ENCODE data around the gene RNGTT.

The RNGTT gene

GRCh38 chr6:88869263-88870020, 94.0 kb downstream of the RNGTT start:
- no peaks in the 10 kb centered on the region for H3K27me3 ChIP-seq (ENCODE audit: control insufficient read depth in 5 of 5, insufficient read depth in 4 of 5, low read length in 5 of 5)
- H3K36me3 ChIP-seq (ENCODE audit: control insufficient read depth in 5 of 5, insufficient read depth in 5 of 5, low read length in 5 of 5): peaks cover 0 to 2% (median 0%) of the 10 kb centered on the region in 5 donors
- H3K9me3 ChIP-seq (ENCODE audit: control insufficient read depth in 5 of 5, low read length in 5 of 5): no peaks in the 10 kb centered on the region
- no peak overlapping the region for H3K4me3 ChIP-seq (ENCODE audit: low read depth in 1 of 5, low read length in 5 of 5)
- H3K4me1 ChIP-seq (ENCODE audit: control insufficient read depth in 5 of 5, insufficient read depth in 5 of 5, low read length in 5 of 5): no peaks in the 10 kb centered on the region
- no peak overlapping the region for H3K27ac ChIP-seq (ENCODE audit: low read depth, low read length)
- H3K9ac ChIP-seq (ENCODE audit: low read length in 5 of 5): no peak overlapping the region

GRCh38 chr6:88867841-88868731, 95.3 kb downstream of the RNGTT start:
- no peak overlapping the region for H3K4me3 ChIP-seq (ENCODE audit: low read depth in 1 of 5, low read length in 5 of 5)
- H3K9me3 ChIP-seq (ENCODE audit: control insufficient read depth in 5 of 5, low read length in 5 of 5): no peaks in the 10 kb centered on the region
- no peaks in the 10 kb centered on the region for H3K4me1 ChIP-seq (ENCODE audit: control insufficient read depth in 5 of 5, insufficient read depth in 5 of 5, low read length in 5 of 5)
- no peak overlapping the region for H3K9ac ChIP-seq (ENCODE audit: low read length in 5 of 5)
- peaks cover 0 to 4% (median 0%) of the 10 kb centered on the region in 5 donors for H3K36me3 ChIP-seq (ENCODE audit: control insufficient read depth in 5 of 5, insufficient read depth in 5 of 5, low read length in 5 of 5)
- H3K27me3 ChIP-seq (ENCODE audit: control insufficient read depth in 5 of 5, insufficient read depth in 4 of 5, low read length in 5 of 5): no peaks in the 10 kb centered on the region
- no peak overlapping the region for H3K27ac ChIP-seq (ENCODE audit: low read depth, low read length)

- H3K4me3 ChIP-seq (ENCODE audit: low read depth in 1 of 5, low read length in 5 of 5): no peak overlapping the region
These were observed 96.6 kb downstream of the RNGTT start for GRCh38 chr6:88866856-88867255.

GRCh38 chr6:88865275-88865674, 98.1 kb downstream of the RNGTT start:
- no peak overlapping the region for H3K9ac ChIP-seq (ENCODE audit: low read length in 5 of 5)
- H3K9me3 ChIP-seq (ENCODE audit: control insufficient read depth in 5 of 5, low read length in 5 of 5): no peaks in the 10 kb centered on the region
- H3K27ac ChIP-seq (ENCODE audit: low read depth, low read length): no peak overlapping the region
- no peaks in the 10 kb centered on the region for H3K4me1 ChIP-seq (ENCODE audit: control insufficient read depth in 5 of 5, insufficient read depth in 5 of 5, low read length in 5 of 5)
- peaks cover 0 to 4% (median 3%) of the 10 kb centered on the region in 5 donors for H3K36me3 ChIP-seq (ENCODE audit: control insufficient read depth in 5 of 5, insufficient read depth in 5 of 5, low read length in 5 of 5)
- no peak overlapping the region for H3K4me3 ChIP-seq (ENCODE audit: low read depth in 1 of 5, low read length in 5 of 5)
- no peaks in the 10 kb centered on the region for H3K27me3 ChIP-seq (ENCODE audit: control insufficient read depth in 5 of 5, insufficient read depth in 4 of 5, low read length in 5 of 5)

More at GRCh38 chr6:88866856-88867255, 96.6 kb downstream of the RNGTT start:
- Histone ChIP-seq H3K9ac (ENCODE audit: low read length in 5 of 5) (no peak overlapping the region), H3K27me3 (ENCODE audit: control insufficient read depth in 5 of 5, insufficient read depth in 4 of 5, low read length in 5 of 5) (no peaks in the 10 kb centered on the region), H3K27ac (ENCODE audit: low read depth, low read length) (no peak overlapping the region), H3K36me3 (ENCODE audit: control insufficient read depth in 5 of 5, insufficient read depth in 5 of 5, low read length in 5 of 5) (peaks cover 0 to 4% (median 3%) of the 10 kb centered on the region in 5 donors), H3K4me1 (ENCODE audit: control insufficient read depth in 5 of 5, insufficient read depth in 5 of 5, low read length in 5 of 5) (no peaks in the 10 kb centered on the region), H3K9me3 (ENCODE audit: control insufficient read depth in 5 of 5, low read length in 5 of 5) (no peaks in the 10 kb centered on the region)

GRCh38 chr6:88864359-88865054, 98.9 kb downstream of the RNGTT start:
- no peak overlapping the region for H3K27ac ChIP-seq (ENCODE audit: low read depth, low read length)

GRCh38 chr6:88860310-88860709, 103.1 kb downstream of the RNGTT start:
- peaks cover 0 to 6% (median 3%) of the 10 kb centered on the region in 5 donors for H3K36me3 ChIP-seq (ENCODE audit: control insufficient read depth in 5 of 5, insufficient read depth in 5 of 5, low read length in 5 of 5)
- no peak overlapping the region for H3K4me3 ChIP-seq (ENCODE audit: low read depth in 1 of 5, low read length in 5 of 5)
- H3K9me3 ChIP-seq (ENCODE audit: control insufficient read depth in 5 of 5, low read length in 5 of 5): no peaks in the 10 kb centered on the region
- no peak overlapping the region for H3K27ac ChIP-seq (ENCODE audit: low read depth, low read length)
- no peaks in the 10 kb centered on the region for H3K4me1 ChIP-seq (ENCODE audit: control insufficient read depth in 5 of 5, insufficient read depth in 5 of 5, low read length in 5 of 5)
- H3K9ac ChIP-seq (ENCODE audit: low read length in 5 of 5): no peak overlapping the region
- no peaks in the 10 kb centered on the region for H3K27me3 ChIP-seq (ENCODE audit: control insufficient read depth in 5 of 5, insufficient read depth in 4 of 5, low read length in 5 of 5)

More at GRCh38 chr6:88864359-88865054, 98.9 kb downstream of the RNGTT start:
- Histone ChIP-seq H3K27me3 (ENCODE audit: control insufficient read depth in 5 of 5, insufficient read depth in 4 of 5, low read length in 5 of 5) (no peaks in the 10 kb centered on the region), H3K9ac (ENCODE audit: low read length in 5 of 5) (no peak overlapping the region), H3K4me3 (ENCODE audit: low read depth in 1 of 5, low read length in 5 of 5) (no peak overlapping the region), H3K36me3 (ENCODE audit: control insufficient read depth in 5 of 5, insufficient read depth in 5 of 5, low read length in 5 of 5) (peaks cover 0 to 6% (median 3%) of the 10 kb centered on the region in 5 donors), H3K4me1 (ENCODE audit: control insufficient read depth in 5 of 5, insufficient read depth in 5 of 5, low read length in 5 of 5) (no peaks in the 10 kb centered on the region), H3K9me3 (ENCODE audit: control insufficient read depth in 5 of 5, low read length in 5 of 5) (no peaks in the 10 kb centered on the region)

GRCh38 chr6:88858455-88858854, 105.0 kb downstream of the RNGTT start:
- Histone ChIP-seq H3K36me3 (ENCODE audit: control insufficient read depth in 5 of 5, insufficient read depth in 5 of 5, low read length in 5 of 5) (peaks cover 0 to 7% (median 2%) of the 10 kb centered on the region in 5 donors), H3K9ac (ENCODE audit: low read length in 5 of 5) (no peak overlapping the region), H3K4me1 (ENCODE audit: control insufficient read depth in 5 of 5, insufficient read depth in 5 of 5, low read length in 5 of 5) (no peaks in the 10 kb centered on the region), H3K27me3 (ENCODE audit: control insufficient read depth in 5 of 5, insufficient read depth in 4 of 5, low read length in 5 of 5) (no peaks in the 10 kb centered on the region), H3K27ac (ENCODE audit: low read depth, low read length) (no peak overlapping the region), H3K4me3 (ENCODE audit: low read depth in 1 of 5, low read length in 5 of 5) (no peak overlapping the region), H3K9me3 (ENCODE audit: control insufficient read depth in 5 of 5, low read length in 5 of 5) (no peaks in the 10 kb centered on the region)

GRCh38 chr6:88856566-88856965, 106.9 kb downstream of the RNGTT start:
- Histone ChIP-seq H3K27ac (ENCODE audit: low read depth, low read length) (no peak overlapping the region), H3K4me1 (ENCODE audit: control insufficient read depth in 5 of 5, insufficient read depth in 5 of 5, low read length in 5 of 5) (no peaks in the 10 kb centered on the region), H3K36me3 (ENCODE audit: control insufficient read depth in 5 of 5, insufficient read depth in 5 of 5, low read length in 5 of 5) (peaks cover 0 to 5% (median 0%) of the 10 kb centered on the region in 5 donors), H3K27me3 (ENCODE audit: control insufficient read depth in 5 of 5, insufficient read depth in 4 of 5, low read length in 5 of 5) (no peaks in the 10 kb centered on the region), H3K4me3 (ENCODE audit: low read depth in 1 of 5, low read length in 5 of 5) (no peak overlapping the region), H3K9ac (ENCODE audit: low read length in 5 of 5) (no peak overlapping the region), H3K9me3 (ENCODE audit: control insufficient read depth in 5 of 5, low read length in 5 of 5) (no peaks in the 10 kb centered on the region)

- H3K27me3 ChIP-seq (ENCODE audit: control insufficient read depth in 5 of 5, insufficient read depth in 4 of 5, low read length in 5 of 5): no peaks in the 10 kb centered on the region
These were observed 107.8 kb downstream of the RNGTT start for GRCh38 chr6:88855541-88856147.

More at GRCh38 chr6:88855541-88856147, 107.8 kb downstream of the RNGTT start:
- Histone ChIP-seq H3K27ac (ENCODE audit: low read depth, low read length) (no peak overlapping the region), H3K4me1 (ENCODE audit: control insufficient read depth in 5 of 5, insufficient read depth in 5 of 5, low read length in 5 of 5) (no peaks in the 10 kb centered on the region), H3K9ac (ENCODE audit: low read length in 5 of 5) (no peak overlapping the region), H3K36me3 (ENCODE audit: control insufficient read depth in 5 of 5, insufficient read depth in 5 of 5, low read length in 5 of 5) (peaks cover 0 to 5% (median 0%) of the 10 kb centered on the region in 5 donors), H3K9me3 (ENCODE audit: control insufficient read depth in 5 of 5, low read length in 5 of 5) (no peaks in the 10 kb centered on the region), H3K4me3 (ENCODE audit: low read depth in 1 of 5, low read length in 5 of 5) (no peak overlapping the region)
